WTC11 (cell line): ENCODE measurements around the gene METTL5.

Source experiments
- CBFB ChIP-seq: sonication (generic); formaldehyde crosslinking; IDR thresholded peaks from 2 replicates; pipeline ENCODE4 v1.8.1; 2022; ENCODE audit warnings: mild to moderate bottlenecking, low read depth, missing genetic modification reagents
- ETV6 ChIP-seq: sonication (generic); formaldehyde crosslinking; IDR thresholded peaks from 2 replicates; pipeline ENCODE4 v1.8.1; 2022; ENCODE audit warnings: mild to moderate bottlenecking, missing genetic modification reagents
- GTF2I ChIP-seq: fragments of 250-450 bp; sonication (Bioruptor Pico); conservative IDR thresholded peaks from 2 replicates; pipeline ENCODE4 v1.4.0; 2021; ENCODE audit warnings: mild to moderate bottlenecking
- IRF2 ChIP-seq: sonication (generic); formaldehyde crosslinking; IDR thresholded peaks from 2 replicates; pipeline ENCODE4 v1.8.0; 2022; ENCODE audit warnings: low read depth, missing genetic modification reagents, borderline replicate concordance
- MYBL2 ChIP-seq: sonication (generic); formaldehyde crosslinking; IDR thresholded peaks from 2 replicates; pipeline ENCODE4 v1.8.1; 2023; ENCODE audit warnings: mild to moderate bottlenecking, moderate library complexity, missing genetic modification reagents
- TEAD4 ChIP-seq: sonication (generic); formaldehyde crosslinking; IDR thresholded peaks from 2 replicates; pipeline ENCODE4 v1.8.0; 2022; ENCODE audit warnings: mild to moderate bottlenecking, missing genetic modification reagents
- ZNF396 ChIP-seq: fragments of 250-450 bp; sonication (Bioruptor Pico); IDR thresholded peaks from 2 replicates; pipeline ENCODE4 v1.8.0; 2021; ENCODE audit warnings: mild to moderate bottlenecking, moderate library complexity, borderline replicate concordance
- ZNF423 ChIP-seq: fragments of 250-450 bp; sonication (Bioruptor Pico); IDR thresholded peaks from 2 replicates; pipeline ENCODE4 v2.1.2; 2022; ENCODE audit warnings: mild to moderate bottlenecking, moderate library complexity
- TF ChIP-seq, protein P1 (sequence below): fragments of 200-600 bp; IDR thresholded peaks from 2 replicates; pipeline ENCODE4 v1.8.0; 2022; ENCODE audit warnings: antibody characterized with exemption
- TF ChIP-seq, protein P2 (sequence below): sonication (generic); formaldehyde crosslinking; IDR thresholded peaks from 2 replicates; pipeline ENCODE4 v1.8.0; 2022; ENCODE audit warnings: mild to moderate bottlenecking, missing genetic modification reagents
- TF ChIP-seq, protein P3 (sequence below): sonication (generic); formaldehyde crosslinking; IDR thresholded peaks from 2 replicates; pipeline ENCODE4 v1.8.0; 2022; ENCODE audit warnings: mild to moderate bottlenecking, missing genetic modification reagents

DNA sequence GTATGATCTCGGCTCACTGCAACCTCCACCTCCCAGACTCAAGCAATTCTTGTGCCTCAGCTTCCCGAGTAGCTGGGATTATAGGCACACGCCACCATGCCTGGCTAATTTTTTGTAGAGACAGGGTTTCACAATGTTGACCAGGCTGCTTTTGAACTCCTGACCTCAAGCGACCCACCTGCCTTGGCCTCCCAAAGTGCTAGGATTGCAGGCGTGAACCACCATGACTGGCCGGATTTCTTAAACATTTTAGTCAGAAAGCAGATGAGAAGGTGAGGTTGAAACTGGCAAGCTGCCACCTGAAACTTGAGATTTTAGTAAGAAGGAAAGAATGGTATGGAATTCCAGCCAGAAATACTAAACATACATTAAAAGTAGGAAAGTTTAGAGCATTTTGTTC lies 59.2 kb downstream of the METTL5 start:
- TF ChIP-seq ZNF423 (no peak), CBFB (no peak), ZNF396 (CRISPR knock-in tag) (no peak), ETV6 (CRISPR knock-in tag) (no peak), MYBL2 (CRISPR knock-in tag) (no peak), TEAD4 (no peak), GTF2I (CRISPR knock-in tag) (no peak), IRF2 (no peak)
- TF ChIP-seq, protein P1, sequence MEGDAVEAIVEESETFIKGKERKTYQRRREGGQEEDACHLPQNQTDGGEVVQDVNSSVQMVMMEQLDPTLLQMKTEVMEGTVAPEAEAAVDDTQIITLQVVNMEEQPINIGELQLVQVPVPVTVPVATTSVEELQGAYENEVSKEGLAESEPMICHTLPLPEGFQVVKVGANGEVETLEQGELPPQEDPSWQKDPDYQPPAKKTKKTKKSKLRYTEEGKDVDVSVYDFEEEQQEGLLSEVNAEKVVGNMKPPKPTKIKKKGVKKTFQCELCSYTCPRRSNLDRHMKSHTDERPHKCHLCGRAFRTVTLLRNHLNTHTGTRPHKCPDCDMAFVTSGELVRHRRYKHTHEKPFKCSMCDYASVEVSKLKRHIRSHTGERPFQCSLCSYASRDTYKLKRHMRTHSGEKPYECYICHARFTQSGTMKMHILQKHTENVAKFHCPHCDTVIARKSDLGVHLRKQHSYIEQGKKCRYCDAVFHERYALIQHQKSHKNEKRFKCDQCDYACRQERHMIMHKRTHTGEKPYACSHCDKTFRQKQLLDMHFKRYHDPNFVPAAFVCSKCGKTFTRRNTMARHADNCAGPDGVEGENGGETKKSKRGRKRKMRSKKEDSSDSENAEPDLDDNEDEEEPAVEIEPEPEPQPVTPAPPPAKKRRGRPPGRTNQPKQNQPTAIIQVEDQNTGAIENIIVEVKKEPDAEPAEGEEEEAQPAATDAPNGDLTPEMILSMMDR: no peak
- TF ChIP-seq, protein P2, sequence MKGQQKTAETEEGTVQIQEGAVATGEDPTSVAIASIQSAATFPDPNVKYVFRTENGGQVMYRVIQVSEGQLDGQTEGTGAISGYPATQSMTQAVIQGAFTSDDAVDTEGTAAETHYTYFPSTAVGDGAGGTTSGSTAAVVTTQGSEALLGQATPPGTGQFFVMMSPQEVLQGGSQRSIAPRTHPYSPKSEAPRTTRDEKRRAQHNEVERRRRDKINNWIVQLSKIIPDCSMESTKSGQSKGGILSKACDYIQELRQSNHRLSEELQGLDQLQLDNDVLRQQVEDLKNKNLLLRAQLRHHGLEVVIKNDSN (CRISPR knock-in tag): no peak
- TF ChIP-seq, protein P3, sequence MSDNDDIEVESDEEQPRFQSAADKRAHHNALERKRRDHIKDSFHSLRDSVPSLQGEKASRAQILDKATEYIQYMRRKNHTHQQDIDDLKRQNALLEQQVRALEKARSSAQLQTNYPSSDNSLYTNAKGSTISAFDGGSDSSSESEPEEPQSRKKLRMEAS (CRISPR knock-in tag): no peak
